Measurements from ENCODE around the gene MS4A10. TPM values are rescaled to one million over a fixed set of nuclear protein-coding genes. Genes with fewer than 3 reads are reported as not detected.
A peak's percentile ranks its signal among the peaks of the same experiment; 100 is the strongest.

Gene MS4A10
- total RNA-seq, 1 experiment from 2014 or later = not detected

DNA sequence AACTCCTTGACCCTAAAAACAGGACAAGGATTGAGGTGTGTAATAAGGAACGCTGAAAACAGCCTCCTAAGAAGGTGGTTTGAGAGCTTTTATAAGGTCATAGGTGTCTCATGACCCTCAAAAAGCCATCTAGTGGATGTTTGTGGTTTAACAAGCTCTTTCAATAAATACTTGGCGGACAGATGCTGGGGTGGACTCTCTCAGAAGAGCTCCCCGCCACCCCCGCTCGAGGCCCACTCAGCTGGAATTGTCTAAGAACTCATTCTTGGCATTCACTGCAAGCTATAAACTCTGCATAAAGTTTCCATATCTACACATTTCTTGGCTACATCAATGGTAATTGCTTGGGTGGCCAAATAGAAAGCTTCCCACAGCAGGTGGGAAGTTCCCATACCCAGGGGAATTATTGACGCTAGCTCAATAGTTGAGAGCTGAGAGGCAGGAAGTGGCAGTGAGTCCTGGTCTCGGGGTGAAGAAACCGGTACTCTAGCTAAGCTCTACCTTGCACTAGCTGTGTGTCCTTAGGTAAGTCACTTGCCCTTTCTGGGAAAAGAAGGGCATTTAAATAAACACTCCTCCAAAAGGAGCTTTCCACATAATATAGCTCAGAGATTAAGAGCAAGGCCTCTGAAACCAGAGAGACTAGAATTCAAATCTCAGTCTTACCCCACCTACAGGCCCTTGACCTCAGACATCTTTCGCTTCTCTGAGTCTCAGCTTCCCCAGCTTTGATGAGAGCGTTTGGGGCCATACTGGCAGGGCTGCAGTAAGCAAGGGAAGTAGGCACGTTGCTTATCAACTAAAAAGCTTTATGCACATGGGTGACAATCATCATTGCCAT is 22.1 kb upstream of the MS4A10 start:
- ChIA-PET POLR2A (no interaction called here), CTCF (interaction anchor here (0.6 to 6.0 kb wide), 51 partner anchors 8 to 989 kb away, joined by 3 to 125 read pairs (median 5); partner anchors contain the start of genes MS4A10, MS4A18, MS4A8 and PRPF19)
- Mint-ChIP-seq H3K4me1 (peaks cover 21% of the 10 kb centered on the region), H3K4me3 (no peak overlapping the region), H3K9me3 (no peaks in the 10 kb centered on the region), H3K27me3 (ENCODE audit: low read depth) (peaks cover 18% of the 10 kb centered on the region), H3K36me3 (no peaks in the 10 kb centered on the region), H3K27ac (no peak overlapping the region)
- TF ChIP-seq CTCF (IDR thresholded peaks at IDR 0.05) (peak; percentile 54; the same call in 1 of the 2 replicates), JUN (CRISPR knock-in tag; IDR thresholded peaks at IDR 0.05) (no peak)
- ATAC-seq (peak; percentile 60), DNase-seq (ENCODE audit: low spot score) (no peak)

DNA sequence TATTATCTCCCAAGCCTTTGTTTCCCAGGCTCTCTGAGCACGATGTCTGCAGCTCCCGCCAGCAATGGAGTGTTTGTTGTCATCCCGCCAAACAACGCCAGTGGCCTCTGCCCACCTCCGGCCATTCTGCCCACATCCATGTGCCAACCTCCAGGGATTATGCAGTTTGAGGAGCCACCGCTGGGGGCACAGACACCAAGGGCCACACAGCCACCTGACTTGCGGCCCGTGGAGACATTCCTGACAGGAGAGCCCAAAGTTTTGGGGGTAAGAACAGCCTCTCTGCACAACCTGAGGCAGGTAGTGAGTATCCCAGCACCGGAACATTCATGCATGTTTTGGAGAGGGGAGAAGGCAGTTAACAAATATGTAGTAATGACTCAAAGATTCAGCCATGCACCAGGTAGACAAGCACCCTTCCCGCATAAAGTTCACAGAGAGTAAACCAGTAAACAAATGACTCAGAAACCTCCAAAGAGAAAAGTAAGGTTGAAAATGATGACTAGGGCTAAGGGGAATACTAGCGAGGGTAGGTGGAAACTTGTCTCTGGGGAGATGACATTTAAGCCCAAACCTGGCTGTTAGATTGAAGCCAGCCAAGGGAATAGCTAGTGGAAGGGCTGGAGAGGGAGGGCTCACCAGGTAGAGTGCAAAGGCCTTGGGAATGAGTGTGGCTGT is 21.3 kb upstream of the MS4A10 start:
- ChIA-PET POLR2A (interaction anchor here (0.6 kb wide), 1 partner anchor 1155 kb away, joined by 4 read pairs; no protein-coding TSS in a partner anchor), CTCF (interaction anchor here (0.8 to 6.0 kb wide), 37 partner anchors 11 to 513 kb away, joined by 3 to 125 read pairs (median 6); partner anchors contain the start of genes MS4A10, MS4A18 and MS4A8)
- no peaks in the 10 kb centered on the region for H3K9me3 Mint-ChIP-seq
- no peaks in the 10 kb centered on the region; the same call in 1 of the 2 replicates for H3K36me3 Mint-ChIP-seq
- DNase-seq (ENCODE audit: low spot score) (no peak), ATAC-seq (no peak)
- H3K4me1 Mint-ChIP-seq = peaks cover 22% of the 10 kb centered on the region
- TF ChIP-seq HMGXB4 (CRISPR knock-in tag; IDR thresholded peaks at IDR 0.05) (no peak), MAX (CRISPR knock-in tag; IDR thresholded peaks at IDR 0.05) (no peak), PRRX2 (CRISPR knock-in tag; IDR thresholded peaks at IDR 0.05) (no peak), ZNF416 (CRISPR knock-in tag; IDR thresholded peaks at IDR 0.05) (no peak), CBFB (CRISPR knock-in tag; IDR thresholded peaks at IDR 0.05; ENCODE audit: low read depth) (no peak), USF2 (CRISPR knock-in tag; IDR thresholded peaks at IDR 0.05) (no peak), ZNF512 (CRISPR knock-in tag; IDR thresholded peaks at IDR 0.05; ENCODE audit: borderline replicate concordance) (no peak), FOXP1 (CRISPR knock-in tag; IDR thresholded peaks at IDR 0.05; ENCODE audit: borderline replicate concordance) (no peak), AR (CRISPR knock-in tag; IDR thresholded peaks at IDR 0.05) (no peak), RELA (CRISPR knock-in tag; IDR thresholded peaks at IDR 0.05; ENCODE audit: borderline replicate concordance) (no peak)
- TF ChIP-seq, protein P1, sequence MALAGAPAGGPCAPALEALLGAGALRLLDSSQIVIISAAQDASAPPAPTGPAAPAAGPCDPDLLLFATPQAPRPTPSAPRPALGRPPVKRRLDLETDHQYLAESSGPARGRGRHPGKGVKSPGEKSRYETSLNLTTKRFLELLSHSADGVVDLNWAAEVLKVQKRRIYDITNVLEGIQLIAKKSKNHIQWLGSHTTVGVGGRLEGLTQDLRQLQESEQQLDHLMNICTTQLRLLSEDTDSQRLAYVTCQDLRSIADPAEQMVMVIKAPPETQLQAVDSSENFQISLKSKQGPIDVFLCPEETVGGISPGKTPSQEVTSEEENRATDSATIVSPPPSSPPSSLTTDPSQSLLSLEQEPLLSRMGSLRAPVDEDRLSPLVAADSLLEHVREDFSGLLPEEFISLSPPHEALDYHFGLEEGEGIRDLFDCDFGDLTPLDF (CRISPR knock-in tag; IDR thresholded peaks at IDR 0.05) = no peak
- H3K27me3 Mint-ChIP-seq (ENCODE audit: low read depth) = peaks cover 26% of the 10 kb centered on the region
- 0 out of 2 replicates have a peak overlapping the region, but pooled peaks have one; percentile 43 for H3K27ac Mint-ChIP-seq
- H3K4me3 Mint-ChIP-seq = no peak overlapping the region

Measured in WTC11 (cell line).